Panc1 (cell line): ENCODE results near the gene RNF186. TPM values are rescaled to one million over a fixed set of nuclear protein-coding genes. Genes with fewer than 3 reads are reported as not detected.

Source experiments
- ATAC-seq: fragments of 200-7000 bp; cut with Tn5 transposase; 2 replicates; pipeline ENCODE4 v1.9.1; 2020; ENCODE audit warnings: mild to moderate bottlenecking, moderate library complexity
- BruUV-seq: library from RNA; stranded (reverse); fragments of 400-500 nt; replicated peaks from 2 replicates; lab custom pipeline; 2021; lab: Mats Ljungman, UMichigan
- CTCF ChIA-PET: fragments of 300-600 bp; sonication (Branson Sonifier 250); formaldehyde crosslinking; loops from one replicate; lab custom pipeline; 2022; ENCODE audit warnings: antibody characterized with exemption; lab: Charles Lee
- POLR2A ChIA-PET: fragments of 300-600 bp; sonication (Branson Sonifier 250); formaldehyde crosslinking; loops from one replicate; lab custom pipeline; 2022; ENCODE audit warnings: antibody characterized with exemption; lab: Charles Lee
- DNase-seq: peaks from one replicate; pipeline ENCODE4 v3.0.0-alpha.2; 2010; ENCODE audit warnings: low read depth, low spot score
- H3K27ac ChIP-seq: 2 replicates; pipeline ENCODE4 v1.5.1; 2011; ENCODE audit warnings: mild to moderate bottlenecking, low read length, inconsistent platforms
- H3K27me3 ChIP-seq: fragments of 200-500 bp; sonication (Bioruptor generic); 2 replicates; pipeline ENCODE4 v1.6.0; 2014; ENCODE audit warnings: low read length, inconsistent platforms; ENCODE audit not compliant: control insufficient read depth, insufficient read depth
- H3K36me3 ChIP-seq: fragments of 200-500 bp; sonication (Bioruptor generic); 2 replicates; pipeline ENCODE4 v1.5.1; 2014; ENCODE audit warnings: inconsistent platforms, mild to moderate bottlenecking, low read length, moderate library complexity; ENCODE audit not compliant: control insufficient read depth, insufficient read depth
- H3K4me1 ChIP-seq: 2 replicates; pipeline ENCODE4 v1.5.1; 2011; ENCODE audit warnings: inconsistent platforms, mild to moderate bottlenecking, low read length, moderate library complexity; ENCODE audit not compliant: control insufficient read depth, insufficient read depth
- H3K4me3 ChIP-seq, 2 experiments: 2 replicates each; pipeline ENCODE4 v1.5.1; 2011 to 2012; ENCODE audit warnings: low read depth in 2 of 2, low read length in 2 of 2, mild to moderate bottlenecking in 2 of 2, inconsistent platforms in 1 of 2, moderate library complexity in 1 of 2
- H3K9me3 ChIP-seq: fragments of 200-500 bp; sonication (Bioruptor generic); 2 replicates; pipeline ENCODE4 v1.5.1; 2014; ENCODE audit warnings: low read depth, mild to moderate bottlenecking, inconsistent platforms, low read length, moderate library complexity; ENCODE audit not compliant: control insufficient read depth, insufficient read depth
- POLR2AphosphoS5 ChIP-seq: IDR thresholded peaks from 2 replicates; pipeline ENCODE4 v1.6.1; 2012; ENCODE audit warnings: mild to moderate bottlenecking, low read depth, low read length, moderate library complexity
- REST ChIP-seq, 2 experiments: IDR thresholded peaks; 2 replicates each; pipeline ENCODE4 v1.6.1; 2011 to 2012; ENCODE audit warnings: low read depth in 2 of 2, control low read depth in 1 of 2, low read length in 1 of 2, mild to moderate bottlenecking in 1 of 2, moderate library complexity in 1 of 2; ENCODE audit not compliant: insufficient read depth in 1 of 2
- SIN3A ChIP-seq: IDR thresholded peaks from 2 replicates; pipeline ENCODE4 v1.6.1; 2012; ENCODE audit warnings: low read depth, mild to moderate bottlenecking, low read length, moderate library complexity, borderline replicate concordance; ENCODE audit not compliant: insufficient read depth
- TCF7L2 ChIP-seq: IDR thresholded peaks from 2 replicates; pipeline ENCODE4 v1.6.1; 2011; ENCODE audit warnings: mild to moderate bottlenecking, low read depth, low read length, inconsistent platforms
- in situ Hi-C: cut with HindIII; loops from 2 replicates; pipeline ENCODE4 v1.10.0; 2016; ENCODE audit warnings: low sequenced_read_pairs, low pct_unique_long_range_greater_than_20kb
- intact Hi-C: fragments of 100-400 bp; cut with micrococcal nuclease; formaldehyde crosslinking; loops from one replicate; pipeline ENCODE4 v1.10.0; 2022; ENCODE audit not compliant: unreplicated experiment
- total RNA-seq: library from RNA; stranded (reverse); gene quantifications from one replicate; pipeline ENCODE4 v1.2.1, GENCODE V29; 2021; ENCODE audit not compliant: unreplicated experiment
- TF ChIP-seq, protein P1 (sequence below): fragments of 450-650 bp; IDR thresholded peaks from 2 replicates; pipeline ENCODE4 v1.5.1; 2017; ENCODE audit warnings: mild to moderate bottlenecking

RNF186 gene
- total RNA-seq, 1 experiment from 2014 or later = not detected

GRCh38 chr1:19802269-19802668, 12.8 kb downstream of the RNF186 start:
- TF ChIP-seq REST (IDR thresholded peaks at IDR 0.05; ENCODE audit: insufficient read depth in 1 of 2, low read depth in 2 of 2, low read length in 1 of 2) = no peak
- TF ChIP-seq, protein P1, sequence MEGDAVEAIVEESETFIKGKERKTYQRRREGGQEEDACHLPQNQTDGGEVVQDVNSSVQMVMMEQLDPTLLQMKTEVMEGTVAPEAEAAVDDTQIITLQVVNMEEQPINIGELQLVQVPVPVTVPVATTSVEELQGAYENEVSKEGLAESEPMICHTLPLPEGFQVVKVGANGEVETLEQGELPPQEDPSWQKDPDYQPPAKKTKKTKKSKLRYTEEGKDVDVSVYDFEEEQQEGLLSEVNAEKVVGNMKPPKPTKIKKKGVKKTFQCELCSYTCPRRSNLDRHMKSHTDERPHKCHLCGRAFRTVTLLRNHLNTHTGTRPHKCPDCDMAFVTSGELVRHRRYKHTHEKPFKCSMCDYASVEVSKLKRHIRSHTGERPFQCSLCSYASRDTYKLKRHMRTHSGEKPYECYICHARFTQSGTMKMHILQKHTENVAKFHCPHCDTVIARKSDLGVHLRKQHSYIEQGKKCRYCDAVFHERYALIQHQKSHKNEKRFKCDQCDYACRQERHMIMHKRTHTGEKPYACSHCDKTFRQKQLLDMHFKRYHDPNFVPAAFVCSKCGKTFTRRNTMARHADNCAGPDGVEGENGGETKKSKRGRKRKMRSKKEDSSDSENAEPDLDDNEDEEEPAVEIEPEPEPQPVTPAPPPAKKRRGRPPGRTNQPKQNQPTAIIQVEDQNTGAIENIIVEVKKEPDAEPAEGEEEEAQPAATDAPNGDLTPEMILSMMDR = no peak
- no peak for TF ChIP-seq SIN3A
- TF ChIP-seq TCF7L2 = no peak
- TF ChIP-seq POLR2AphosphoS5 = no peak

GRCh38 chr1:19800076-19800804, 14.8 kb downstream of the RNF186 start:
- DNase-seq = no peak

More at GRCh38 chr1:19802269-19802668, 12.8 kb downstream of the RNF186 start:
- H3K27me3 ChIP-seq = no peaks in the 10 kb centered on the region
- no peak overlapping the region for H3K4me3 ChIP-seq
- H3K9me3 ChIP-seq = no peaks in the 10 kb centered on the region
- ChIA-PET CTCF (no interaction called here), POLR2A (no interaction called here)
- DNase-seq (no peak), ATAC-seq (no peak)
- in situ Hi-C loops (no loop called here), intact Hi-C loops (no loop called here)
- H3K36me3 ChIP-seq = no peaks in the 10 kb centered on the region
- no peak overlapping the region for H3K27ac ChIP-seq
- BruUV-seq = no TSS peak
- peaks cover 5% of the 10 kb centered on the region for H3K4me1 ChIP-seq

More at GRCh38 chr1:19800076-19800804, 14.8 kb downstream of the RNF186 start:
- no peaks in the 10 kb centered on the region for H3K9me3 ChIP-seq
- intact Hi-C loops (no loop called here), in situ Hi-C loops (no loop called here)
- no peaks in the 10 kb centered on the region for H3K27me3 ChIP-seq
- TF ChIP-seq, protein P1 = no peak
- TF ChIP-seq SIN3A (no peak), TCF7L2 (no peak), POLR2AphosphoS5 (no peak), REST (IDR thresholded peaks at IDR 0.05; ENCODE audit: insufficient read depth in 1 of 2, low read depth in 2 of 2, low read length in 1 of 2) (no peak)
- ATAC-seq = peak; percentile 80
- ChIA-PET POLR2A (interaction anchor here (0.7 kb wide), 1 partner anchor 75 kb away, joined by 13 read pairs; no protein-coding TSS in a partner anchor), CTCF (interaction anchor here (0.6 kb wide), 1 partner anchor 96 kb away, joined by 3 read pairs; no protein-coding TSS in a partner anchor)
- BruUV-seq = no TSS peak
- H3K27ac ChIP-seq = peak overlapping the region; percentile 60
- peaks cover 5% of the 10 kb centered on the region for H3K4me1 ChIP-seq
- H3K36me3 ChIP-seq = no peaks in the 10 kb centered on the region
- peak overlapping the region; percentile 54 to 78 for H3K4me3 ChIP-seq
